HCT116 (cell line): ENCODE data around the gene DCBLD2. TPM values are rescaled to one million over a fixed set of nuclear protein-coding genes. Genes with fewer than 3 reads are reported as not detected.

Experiments used
- ATAC-seq: fragments of 200-7000 bp; cut with Tn5 transposase; 2 replicates; pipeline ENCODE4 v1.9.1; 2020; ENCODE audit warnings: mild to moderate bottlenecking, moderate library complexity
- BruUV-seq: library from RNA; stranded (reverse); fragments of 400-500 nt; replicated peaks from 2 replicates; lab custom pipeline; 2021; lab: Mats Ljungman, UMichigan
- CTCF ChIA-PET: fragments of 300-600 bp; sonication (Branson Sonifier 250); formaldehyde crosslinking; loops from one replicate; lab custom pipeline; 2021; ENCODE audit warnings: antibody characterized with exemption; lab: Charles Lee
- POLR2A ChIA-PET: fragments of 300-600, 350-600 bp; sonication (Branson Sonifier 250); formaldehyde crosslinking; loops from one replicate; lab custom pipeline; 2021; ENCODE audit warnings: antibody characterized with exemption; lab: Charles Lee
- RAD21 ChIA-PET, 2 experiments: fragments of 300-600 bp; sonication (Branson Sonifier 250); formaldehyde crosslinking; loops; one replicate each; lab custom pipeline; 2023; ENCODE audit warnings: low total read pairs in 2 of 2; ENCODE audit not compliant: uncharacterized antibody in 2 of 2, unreplicated experiment in 2 of 2, low non-redundant PET in 1 of 2; lab: Charles Lee
- DNase-seq: peaks from one replicate; pipeline ENCODE4 v3.0.0-alpha.2; 2010; ENCODE audit warnings: low read depth, low spot score
- H2AFZ ChIP-seq: fragments of 200-600 bp; shearing (Covaris generic), sonication (generic); 2 replicates; pipeline ENCODE4 v1.6.1; 2017; ENCODE audit warnings: low read depth, mixed run types, mixed read lengths, antibody characterized with exemption, low read length; ENCODE audit not compliant: poor library complexity, severe bottlenecking
- H3K27ac ChIP-seq: 2 replicates; pipeline ENCODE4 v1.5.1; 2012; ENCODE audit warnings: low read depth, low read length
- H3K27me3 ChIP-seq: fragments of 200-600 bp; sonication (generic); 2 replicates; pipeline ENCODE4 v1.6.1; 2016; ENCODE audit warnings: mixed run types, low read length, mixed read lengths; ENCODE audit not compliant: insufficient read depth
- H3K36me3 ChIP-seq, 2 experiments: fragments of 200-500 bp in 1 of 2; fragments of 200-600 bp in 1 of 2; sonication (Bioruptor generic) in 1 of 2; sonication (generic) in 1 of 2; 2 replicates each; pipeline versions ENCODE4 v1.5.1 to v1.6.1; 2014 to 2016; ENCODE audit warnings: low read length in 2 of 2, inconsistent platforms in 1 of 2, mixed read lengths in 1 of 2, mixed run types in 1 of 2; ENCODE audit not compliant: insufficient read depth in 2 of 2, control insufficient read depth in 1 of 2
- H3K4me1 ChIP-seq, 2 experiments: fragments of 200-600 bp in 1 of 2; sonication (generic) in 1 of 2; 2 replicates each; pipeline versions ENCODE4 v1.5.1 to v1.6.1; 2012 to 2017; ENCODE audit warnings: low read length in 2 of 2, inconsistent platforms in 1 of 2, mild to moderate bottlenecking in 1 of 2, mixed read lengths in 1 of 2, mixed run types in 1 of 2, moderate library complexity in 1 of 2; ENCODE audit not compliant: insufficient read depth in 2 of 2, control insufficient read depth in 1 of 2
- H3K4me2 ChIP-seq: fragments of 200-600 bp; sonication (generic); 2 replicates; pipeline ENCODE4 v1.6.1; 2017; ENCODE audit warnings: mixed run types, low read length, mixed read lengths
- H3K4me3 ChIP-seq, 2 experiments: fragments of 200-600 bp in 1 of 2; sonication (generic) in 1 of 2; replicated peaks in 1 of 2; 2 replicates each; pipeline ENCODE4 v1.5.1; 2011 to 2016; ENCODE audit warnings: low read length in 2 of 2, control low read depth in 1 of 2, low read depth in 1 of 2, mild to moderate bottlenecking in 1 of 2, mixed read lengths in 1 of 2, mixed run types in 1 of 2
- H3K79me2 ChIP-seq: fragments of 200-600 bp; sonication (generic); 2 replicates; pipeline ENCODE4 v1.6.1; 2017; ENCODE audit warnings: mild to moderate bottlenecking, mixed run types, low read length, moderate library complexity, mixed read lengths; ENCODE audit not compliant: insufficient read depth
- H3K9ac ChIP-seq: fragments of 200-600 bp; sonication (generic); 2 replicates; pipeline ENCODE4 v1.6.1; 2016; ENCODE audit warnings: low read length, mixed read lengths
- H3K9me2 ChIP-seq: fragments of 200-600 bp; sonication (generic), shearing (Covaris generic); 2 replicates; pipeline ENCODE4 v1.6.1; 2017; ENCODE audit warnings: mixed run types, mild to moderate bottlenecking, moderate library complexity; ENCODE audit not compliant: insufficient read depth
- H3K9me3 ChIP-seq, 2 experiments: fragments of 200-500 bp in 1 of 2; fragments of 200-600 bp in 1 of 2; sonication (Bioruptor generic) in 1 of 2; sonication (generic) in 1 of 2; 2 replicates each; pipeline ENCODE4 v1.6.1; 2014 to 2017; ENCODE audit warnings: low read length in 2 of 2, mixed read lengths in 2 of 2, inconsistent platforms in 1 of 2, low read depth in 1 of 2, mild to moderate bottlenecking in 1 of 2, mixed run types in 1 of 2, moderate library complexity in 1 of 2; ENCODE audit not compliant: control insufficient read depth in 1 of 2, insufficient read depth in 1 of 2
- H4K20me1 ChIP-seq: fragments of 200-600 bp; sonication (generic), shearing (Covaris generic); 2 replicates; pipeline ENCODE4 v1.6.1; 2017; ENCODE audit warnings: mixed run types, mild to moderate bottlenecking, moderate library complexity; ENCODE audit not compliant: insufficient read depth
- ATF3 ChIP-seq: IDR thresholded peaks from 2 replicates; pipeline ENCODE4 v1.6.1; 2012
- CBX3 ChIP-seq: IDR thresholded peaks from 2 replicates; pipeline ENCODE4 v1.6.1; 2012; ENCODE audit warnings: low read depth
- CTCF ChIP-seq, 3 experiments: fragments of 200-600 bp in 1 of 3; sonication (generic) in 1 of 3; IDR thresholded peaks in 2 of 3; conservative IDR thresholded peaks in 1 of 3; 2 replicates each; pipeline ENCODE4 v1.5.1; 2012 to 2017; ENCODE audit warnings: low read depth in 2 of 3, low read length in 2 of 3, antibody characterized with exemption in 1 of 3, borderline replicate concordance in 1 of 3, control low read depth in 1 of 3, mild to moderate bottlenecking in 1 of 3, mixed read lengths in 1 of 3, mixed run types in 1 of 3, moderate library complexity in 1 of 3; ENCODE audit not compliant: insufficient read depth in 1 of 3
- EGR1 ChIP-seq: IDR thresholded peaks from 2 replicates; pipeline ENCODE4 v1.6.1; 2012; ENCODE audit warnings: low read depth
- ELF1 ChIP-seq: IDR thresholded peaks from 2 replicates; pipeline ENCODE4 v1.6.1; 2012; ENCODE audit warnings: low read depth, borderline replicate concordance
- EZH2phosphoT487 ChIP-seq: fragments of 200-600 bp; IDR thresholded peaks from 2 replicates; pipeline ENCODE4 v1.6.1; 2018; ENCODE audit warnings: antibody characterized with exemption, borderline replicate concordance
- FOSL1 ChIP-seq: IDR thresholded peaks from 2 replicates; pipeline ENCODE4 v1.6.1; 2012; ENCODE audit warnings: low read depth
- MAX ChIP-seq: IDR thresholded peaks from 2 replicates; pipeline ENCODE4 v1.6.1; 2012
- POLR2A ChIP-seq: IDR thresholded peaks from 2 replicates; pipeline ENCODE4 v1.7.0; 2011; ENCODE audit warnings: borderline replicate concordance; ENCODE audit not compliant: insufficient read depth, insufficient read length; ENCODE audit errors: extremely low read depth
- POLR2AphosphoS5 ChIP-seq: IDR thresholded peaks from 2 replicates; pipeline ENCODE4 v1.6.1; 2011; ENCODE audit warnings: mild to moderate bottlenecking, low read depth, low read length, moderate library complexity
- RAD21 ChIP-seq: IDR thresholded peaks from 2 replicates; pipeline ENCODE4 v1.6.1; 2012; ENCODE audit warnings: low read depth, mild to moderate bottlenecking
- REST ChIP-seq: IDR thresholded peaks from 2 replicates; pipeline ENCODE4 v1.6.1; 2012; ENCODE audit warnings: low read depth
- TCF7L2 ChIP-seq: IDR thresholded peaks from 2 replicates; pipeline ENCODE4 v1.7.0; 2011; ENCODE audit warnings: borderline replicate concordance, inconsistent platforms; ENCODE audit not compliant: insufficient read depth, insufficient read length; ENCODE audit errors: extremely low read depth
- YY1 ChIP-seq: IDR thresholded peaks from 2 replicates; pipeline ENCODE4 v1.6.1; 2011; ENCODE audit warnings: low read length, low read depth, moderate library complexity, mild to moderate bottlenecking; ENCODE audit not compliant: insufficient replicate concordance; ENCODE audit errors: extremely low read depth
- ZFX ChIP-seq: fragments of 450-650 bp; IDR thresholded peaks from 2 replicates; pipeline ENCODE4 v1.6.1; 2017
- ZNF274 ChIP-seq: fragments of 200-500 bp; sonication (Bioruptor generic); IDR thresholded peaks from 2 replicates; pipeline ENCODE4 v1.6.1; 2014; ENCODE audit warnings: mild to moderate bottlenecking, low read depth, low read length, inconsistent platforms
- intact Hi-C: fragments of 100-400 bp; cut with micrococcal nuclease; formaldehyde crosslinking; loops from 2 replicates; pipeline ENCODE4 v1.10.0; 2022
- total RNA-seq: library from RNA; stranded (reverse); gene quantifications from one replicate; pipeline ENCODE4 v1.2.1, GENCODE V29; 2021; ENCODE audit not compliant: unreplicated experiment

The DCBLD2 gene
- total RNA-seq, 1 experiment from 2014 or later = 532 TPM

GRCh38 chr3:98784042-98784441 is 117.5 kb downstream of the DCBLD2 start:
- POLR2A ChIA-PET = no interaction called here
- Histone ChIP-seq H3K4me2 (no peak overlapping the region), H3K27me3 (no peaks in the 10 kb centered on the region), H3K36me3 (peaks cover 0 to 3% of the 10 kb centered on the region in 2 experiments; a peak in 2 of 4 replicates), H3K9me3 (no peaks in the 10 kb centered on the region), H4K20me1 (no peaks in the 10 kb centered on the region), H3K4me3 (no peak overlapping the region), H3K4me1 (no peaks in the 10 kb centered on the region; a peak in 1 of 4 replicates), H3K27ac (no peak overlapping the region), H3K9ac (no peak overlapping the region), H3K9me2 (no peaks in the 10 kb centered on the region), H3K79me2 (no peaks in the 10 kb centered on the region), H2AFZ (no peak overlapping the region)
- CTCF ChIA-PET = no interaction called here
- TF ChIP-seq CBX3 = no peak
- TF ChIP-seq FOSL1 = no peak
- TF ChIP-seq EZH2phosphoT487 = no peak
- no peak for TF ChIP-seq EGR1
- no peak for TF ChIP-seq CTCF (IDR thresholded peaks at IDR 0.05 in 2 of 3, conservative IDR thresholded peaks at IDR 0.05 in 1 of 3; ENCODE audit: borderline replicate concordance in 1 of 3, insufficient read depth in 1 of 3, low read depth in 2 of 3, low read length in 2 of 3)
- no peak for TF ChIP-seq POLR2AphosphoS5
- TF ChIP-seq RAD21 = no peak
- TF ChIP-seq POLR2A = no peak
- TF ChIP-seq MAX = no peak
- TF ChIP-seq ATF3 = no peak
- TF ChIP-seq YY1 = no peak
- no peak for TF ChIP-seq ZFX
- TF ChIP-seq TCF7L2 = no peak
- TF ChIP-seq ZNF274 = no peak
- no peak for TF ChIP-seq REST
- TF ChIP-seq ELF1 = no peak
- RAD21 ChIA-PET = interaction anchor here in 1 of 2 experiments (0.7 kb wide), 1 partner anchor 436 kb away, joined by 3 read pairs; no protein-coding TSS in a partner anchor
- no peak for ATAC-seq
- DNase-seq = no peak
- intact Hi-C loops = no loop called here
- no TSS peak for BruUV-seq
